DND-41 (cell line): ENCODE data around the gene ACP4.

Experiments used
- CTCF ChIP-seq: IDR thresholded peaks from 2 replicates; pipeline ENCODE4 v1.5.1; 2012; ENCODE audit warnings: borderline replicate concordance, low read length, moderate library complexity, mild to moderate bottlenecking; ENCODE audit not compliant: poor library complexity, severe bottlenecking; ENCODE audit errors: extremely low read depth
- EZH2 ChIP-seq: IDR thresholded peaks from 3 replicates; pipeline ENCODE4 v1.6.1; 2012; ENCODE audit warnings: borderline replicate concordance, low read depth, mild to moderate bottlenecking, moderate library complexity, low read length, inconsistent platforms; ENCODE audit not compliant: severe bottlenecking

- TF ChIP-seq CTCF, result no peak
- no peak for TF ChIP-seq EZH2
Measured at GRCh38 chr19:50791594-50792271, 1.5 kb downstream of the ACP4 start.
